ENCODE measurements around the gene CEP63.
"Not testable (repeated sequence)": the region's sequence is repeated elsewhere in the genome, so short reads cannot be mapped to it uniquely, and the experiment has no call there.

The CEP63 gene

GRCh38 chr3:134590766-134591165 is 104.9 kb downstream of the CEP63 start:
- no peak for DNase-seq

GRCh38 chr3:134592806-134593205 is 106.9 kb downstream of the CEP63 start:
- no peak for DNase-seq

GRCh38 chr3:134594331-134594741 is 108.5 kb downstream of the CEP63 start:
- no peak for DNase-seq

- not testable (repeated sequence) for DNase-seq
These were observed 109.1 kb downstream of the CEP63 start for GRCh38 chr3:134594986-134595385.

- no peak for DNase-seq
These were observed 111.6 kb downstream of the CEP63 start for GRCh38 chr3:134597390-134597970.

GRCh38 chr3:134598763-134599545 is 113.1 kb downstream of the CEP63 start:
- DNase-seq, result no peak

- no peak for DNase-seq
These were observed 114.3 kb downstream of the CEP63 start for GRCh38 chr3:134600206-134600605.

GRCh38 chr3:134600685-134601463 is 115.0 kb downstream of the CEP63 start:
- DNase-seq, result peak; percentile 67 to 79

- no peak for DNase-seq
These were observed 115.9 kb downstream of the CEP63 start for GRCh38 chr3:134601539-134602439.

GRCh38 chr3:134602440-134602814 is 116.6 kb downstream of the CEP63 start:
- DNase-seq, result no peak

- DNase-seq, result no peak
These were observed 117.6 kb downstream of the CEP63 start for GRCh38 chr3:134603480-134603879.

GRCh38 chr3:134603956-134604355 is 118.1 kb downstream of the CEP63 start:
- DNase-seq, result no peak

GRCh38 chr3:134605556-134605955 is 119.7 kb downstream of the CEP63 start:
- no peak for DNase-seq

GRCh38 chr3:134606033-134607025 is 120.5 kb downstream of the CEP63 start:
- DNase-seq, result no peak

GRCh38 chr3:134607054-134608022 is 121.5 kb downstream of the CEP63 start:
- DNase-seq, result no peak

GRCh38 chr3:134608023-134608770 is 122.3 kb downstream of the CEP63 start:
- no peak for DNase-seq

- DNase-seq, result no peak
These were observed 123.0 kb downstream of the CEP63 start for GRCh38 chr3:134608771-134609435.

- no peak for DNase-seq
These were observed 124.1 kb downstream of the CEP63 start for GRCh38 chr3:134609821-134610431.

All from stimulated activated CD4-positive, alpha-beta T cell treated with anti-CD3 and anti-CD28 coated beads, Interleukin-2, amount 100 ng/mL, for 24 hours (primary cell).